Progenitor cell of endocrine pancreas (in vitro differentiated cells): Measurements from ENCODE around the gene PTRH2. TPM values are rescaled to one million over a fixed set of nuclear protein-coding genes. Genes with fewer than 3 reads are reported as not detected.

Experiments
- DNase-seq: peaks from one replicate; pipeline ENCODE4 v3.0.0; 2021; ENCODE audit warnings: low spot score; ENCODE audit not compliant: unreplicated experiment
- H3K27ac Mint-ChIP-seq: 2 replicates; pipeline ENCODE4 v1.8.0; 2021; ENCODE audit warnings: mild to moderate bottlenecking, moderate library complexity, mixed read lengths
- H3K27me3 Mint-ChIP-seq: 2 replicates; pipeline ENCODE4 v1.8.0; 2021; ENCODE audit warnings: mixed read lengths
- H3K36me3 Mint-ChIP-seq: 2 replicates; pipeline ENCODE4 v1.8.0; 2022; ENCODE audit warnings: mixed read lengths; ENCODE audit not compliant: insufficient read depth
- H3K4me1 Mint-ChIP-seq: 2 replicates; pipeline ENCODE4 v1.8.0; 2021; ENCODE audit warnings: low read depth, mixed read lengths
- H3K4me3 Mint-ChIP-seq: 2 replicates; pipeline ENCODE4 v1.8.0; 2021; ENCODE audit warnings: low read depth, mild to moderate bottlenecking, moderate library complexity, mixed read lengths
- H3K9me3 Mint-ChIP-seq: 2 replicates; pipeline ENCODE4 v1.8.0; 2021; ENCODE audit warnings: low read depth, mixed read lengths
- CTCF ChIP-seq: fragments of 200-600 bp; sonication (generic); IDR thresholded peaks from one replicate; pipeline ENCODE4 v1.5.0; 2021; ENCODE audit warnings: antibody characterized with exemption, mild to moderate bottlenecking; ENCODE audit not compliant: unreplicated experiment
- total RNA-seq: library from RNA; stranded (reverse); gene quantifications from 2 replicates; pipeline ENCODE4 v1.2.1, GENCODE V29; 2021

Gene PTRH2
- total RNA-seq, 1 donor from 2014 or later, result 19.2 TPM

- DNase-seq, result no peak
- Mint-ChIP-seq H3K4me1 (peaks cover 4% of the 10 kb centered on the region), H3K36me3 (peaks cover 18% of the 10 kb centered on the region), H3K27ac (peak overlapping the region; percentile 15), H3K27me3 (no peaks in the 10 kb centered on the region), H3K4me3 (no peak overlapping the region), H3K9me3 (no peaks in the 10 kb centered on the region)
- TF ChIP-seq CTCF, result no peak
Observed at GRCh38 chr17:59698143-59698542, 9.1 kb downstream of the PTRH2 start.

- Mint-ChIP-seq H3K36me3 (peaks cover 19% of the 10 kb centered on the region), H3K9me3 (no peaks in the 10 kb centered on the region), H3K27ac (peak overlapping the region; percentile 33), H3K27me3 (no peaks in the 10 kb centered on the region), H3K4me3 (no peak overlapping the region), H3K4me1 (no peaks in the 10 kb centered on the region)
- DNase-seq, result no peak
- TF ChIP-seq CTCF, result no peak
Observed at GRCh38 chr17:59696682-59697277, 10.4 kb downstream of the PTRH2 start.

- Mint-ChIP-seq H3K36me3 (peaks cover 22% of the 10 kb centered on the region), H3K9me3 (no peaks in the 10 kb centered on the region), H3K4me3 (no peak overlapping the region), H3K4me1 (no peaks in the 10 kb centered on the region), H3K27me3 (no peaks in the 10 kb centered on the region), H3K27ac (no peak overlapping the region)
- no peak for TF ChIP-seq CTCF
- no peak for DNase-seq
Observed at GRCh38 chr17:59695945-59696681, 11.1 kb downstream of the PTRH2 start.

- peaks cover 32% of the 10 kb centered on the region for H3K36me3 Mint-ChIP-seq
- H3K4me1 Mint-ChIP-seq, result no peaks in the 10 kb centered on the region
- no peak for DNase-seq
- no peak overlapping the region for H3K4me3 Mint-ChIP-seq
- H3K9me3 Mint-ChIP-seq, result no peaks in the 10 kb centered on the region
- H3K27ac Mint-ChIP-seq, result peak overlapping the region; percentile 9
- H3K27me3 Mint-ChIP-seq, result no peaks in the 10 kb centered on the region
- TF ChIP-seq CTCF, result no peak
Observed at GRCh38 chr17:59694344-59694743, 12.9 kb downstream of the PTRH2 start.

GRCh38 chr17:59693582-59693981 is 13.6 kb downstream of the PTRH2 start:
- no peak for DNase-seq
- H3K9me3 Mint-ChIP-seq, result no peaks in the 10 kb centered on the region
- peaks cover 30% of the 10 kb centered on the region for H3K36me3 Mint-ChIP-seq
- TF ChIP-seq CTCF, result no peak
- H3K4me1 Mint-ChIP-seq, result no peaks in the 10 kb centered on the region
- no peaks in the 10 kb centered on the region for H3K27me3 Mint-ChIP-seq
- peak overlapping the region; percentile 89 for H3K27ac Mint-ChIP-seq
- no peak overlapping the region for H3K4me3 Mint-ChIP-seq
